G401.6 (cell line): ENCODE results near the gene B3GAT1.
"Not testable (repeated sequence)": the region's sequence is repeated elsewhere in the genome, so short reads cannot be mapped to it uniquely, and the experiment has no call there.

Source experiments
- FAIRE-seq: peaks from 2 replicates; lab custom pipeline; 2012; peaks lifted over from hg19 to GRCh38; lab: Jason Lieb, UNC

B3GAT1 gene

DNA sequence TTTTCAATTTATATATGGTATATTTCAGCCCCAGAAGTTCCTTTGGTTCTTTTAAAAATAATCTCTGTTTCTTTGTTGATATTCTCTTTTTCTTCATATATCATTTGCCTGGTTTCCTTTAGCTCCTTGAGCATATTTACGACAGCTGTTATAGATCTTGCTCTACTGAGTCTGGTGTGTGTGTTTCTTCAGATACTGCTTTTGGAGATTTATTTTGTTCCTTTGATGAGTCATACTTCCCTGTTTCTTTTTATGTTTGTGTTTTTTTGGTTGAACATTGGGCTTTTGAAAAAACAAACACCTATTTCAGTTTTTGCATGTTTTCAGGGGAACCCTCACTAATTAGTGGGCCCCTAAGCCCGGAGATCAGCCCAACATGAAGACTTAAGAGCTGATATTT lies 56.9 kb downstream of the B3GAT1 start:
- no peak for FAIRE-seq

- FAIRE-seq = no peak
These were observed 59.9 kb downstream of the B3GAT1 start for GRCh38 chr11:134352111-134352510.

GRCh38 chr11:134350381-134350780 lies 61.7 kb downstream of the B3GAT1 start:
- no peak for FAIRE-seq

GRCh38 chr11:134349802-134350355 lies 62.2 kb downstream of the B3GAT1 start:
- no peak for FAIRE-seq

- no peak for FAIRE-seq
These were observed 62.8 kb downstream of the B3GAT1 start for GRCh38 chr11:134349109-134349801.

DNA sequence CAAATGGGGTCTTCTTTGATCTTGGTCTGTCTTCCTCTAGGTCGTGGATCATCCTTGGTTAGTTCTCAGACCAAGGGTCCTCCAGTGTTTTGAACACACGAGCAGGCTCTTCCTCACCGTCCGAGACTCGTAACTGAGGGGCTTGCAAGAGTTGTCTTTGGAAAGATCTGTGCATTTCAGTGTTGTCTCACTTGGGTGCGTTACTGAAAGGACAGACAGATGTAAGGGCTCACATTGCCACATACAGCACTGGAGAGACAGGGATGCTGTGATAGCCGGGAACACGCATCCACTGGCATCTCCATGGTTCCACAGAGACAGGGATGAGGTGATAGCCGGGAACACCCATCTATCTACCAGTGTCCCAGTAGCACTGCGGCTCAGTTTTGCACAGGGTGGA lies 64.6 kb downstream of the B3GAT1 start:
- no peak for FAIRE-seq

GRCh38 chr11:134346976-134347350 lies 65.1 kb downstream of the B3GAT1 start:
- no peak for FAIRE-seq

GRCh38 chr11:134346101-134346975 lies 65.7 kb downstream of the B3GAT1 start:
- FAIRE-seq = no peak

DNA sequence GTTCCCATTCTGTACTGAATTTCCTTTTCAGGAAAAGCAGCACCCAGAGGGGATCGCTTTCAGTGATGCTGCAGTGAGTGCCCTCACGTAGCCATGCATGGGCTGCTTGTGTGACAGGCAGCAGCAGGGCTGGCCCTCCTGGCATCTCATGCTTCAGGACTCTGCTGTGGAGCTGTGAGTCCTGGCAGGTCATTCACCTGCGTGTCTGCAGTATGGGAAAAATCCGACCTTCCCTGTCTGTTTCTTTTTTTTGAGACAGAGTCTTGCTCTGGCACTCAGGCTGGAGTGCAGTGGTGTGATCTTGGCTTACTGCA lies 66.8 kb downstream of the B3GAT1 start:
- no peak for FAIRE-seq

GRCh38 chr11:134344497-134345236 lies 67.4 kb downstream of the B3GAT1 start:
- not testable (repeated sequence) for FAIRE-seq

DNA sequence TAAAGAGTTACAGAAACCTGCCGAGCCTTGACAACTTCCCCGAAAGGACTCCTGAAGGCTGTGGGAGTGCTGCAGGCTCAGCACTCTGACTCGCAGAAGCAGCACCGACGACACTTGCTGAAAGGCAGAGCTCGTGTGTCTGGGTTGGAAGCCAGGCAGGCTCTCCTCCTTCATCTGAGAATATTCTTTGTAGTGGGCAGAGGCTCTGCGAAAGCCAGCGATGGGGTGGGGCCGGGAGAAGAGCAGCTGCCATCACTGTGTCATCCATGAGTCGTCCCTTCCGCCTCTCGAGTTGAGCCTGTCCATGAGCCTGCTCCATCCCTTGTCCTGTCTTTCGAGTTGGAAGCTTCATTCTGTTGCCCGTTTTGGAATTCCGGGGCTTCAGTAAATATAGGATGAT lies 68.4 kb downstream of the B3GAT1 start:
- no peak for FAIRE-seq

DNA sequence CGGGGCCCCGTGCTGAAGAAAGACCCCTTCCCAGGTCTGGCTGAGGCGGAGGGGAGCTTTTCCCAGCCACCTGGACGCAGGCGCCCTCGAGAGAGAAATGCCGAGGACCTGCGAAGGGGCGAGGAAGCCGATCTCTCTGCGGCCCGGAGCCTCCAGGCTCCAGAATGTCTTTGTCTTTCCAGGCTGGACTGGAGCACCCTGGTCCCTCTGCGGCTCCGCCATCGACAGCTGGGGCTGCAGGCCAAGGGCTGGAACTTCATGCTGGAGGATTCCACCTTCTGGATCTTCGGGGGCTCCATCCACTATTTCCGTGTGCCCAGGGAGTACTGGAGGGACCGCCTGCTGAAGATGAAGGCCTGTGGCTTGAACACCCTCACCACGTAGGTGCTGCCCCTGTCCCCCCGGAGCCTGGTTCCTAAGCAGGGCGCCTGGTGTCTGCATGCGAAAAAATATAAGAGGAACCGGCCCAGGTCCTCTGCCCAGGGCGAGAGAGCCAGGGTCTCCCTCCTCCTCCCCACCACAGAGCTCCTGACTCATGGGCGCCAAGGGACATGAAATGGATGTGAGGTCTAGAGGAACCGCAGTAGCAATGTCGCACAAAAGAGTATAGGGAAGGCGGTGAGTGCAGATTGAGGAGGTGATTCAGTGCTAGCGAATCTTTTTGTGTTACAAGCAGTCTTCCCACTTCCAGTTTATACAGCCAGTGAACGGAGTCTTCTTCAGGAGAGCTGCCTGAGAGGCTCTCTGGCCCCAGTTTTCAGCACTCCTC lies 69.3 kb downstream of the B3GAT1 start:
- FAIRE-seq = no peak

GRCh38 chr11:134341805-134342571 lies 70.1 kb downstream of the B3GAT1 start:
- FAIRE-seq = no peak

DNA sequence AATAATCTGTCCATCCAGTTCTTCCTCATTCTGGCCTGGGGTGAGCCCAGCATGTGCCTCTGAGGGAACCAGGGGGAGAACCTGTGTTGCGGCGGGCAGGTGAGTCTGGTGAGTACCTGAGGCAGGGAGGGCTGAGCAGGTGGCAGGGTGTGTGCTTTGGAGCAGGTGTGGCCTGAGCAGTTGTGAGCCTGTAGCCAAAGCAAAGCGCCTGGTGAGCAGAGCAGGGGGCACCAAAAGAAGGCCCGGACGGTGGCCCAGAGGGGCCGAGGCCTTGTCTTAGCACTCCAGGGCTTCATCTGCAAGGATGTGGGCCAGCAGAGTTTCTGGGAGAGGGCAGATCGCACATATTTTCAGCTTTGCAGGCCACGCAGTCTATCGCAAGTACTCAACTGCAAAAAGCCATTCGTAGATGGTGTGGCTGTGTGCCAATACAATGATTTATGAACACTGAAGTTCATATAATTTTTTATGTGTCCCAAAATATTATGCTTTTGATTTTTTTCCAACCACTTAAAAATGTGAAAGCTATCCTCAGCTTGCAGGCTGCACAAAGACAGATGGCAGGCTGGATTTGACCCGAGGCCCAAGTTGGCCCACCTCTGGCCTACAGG lies 71.6 kb downstream of the B3GAT1 start:
- FAIRE-seq = no peak

DNA sequence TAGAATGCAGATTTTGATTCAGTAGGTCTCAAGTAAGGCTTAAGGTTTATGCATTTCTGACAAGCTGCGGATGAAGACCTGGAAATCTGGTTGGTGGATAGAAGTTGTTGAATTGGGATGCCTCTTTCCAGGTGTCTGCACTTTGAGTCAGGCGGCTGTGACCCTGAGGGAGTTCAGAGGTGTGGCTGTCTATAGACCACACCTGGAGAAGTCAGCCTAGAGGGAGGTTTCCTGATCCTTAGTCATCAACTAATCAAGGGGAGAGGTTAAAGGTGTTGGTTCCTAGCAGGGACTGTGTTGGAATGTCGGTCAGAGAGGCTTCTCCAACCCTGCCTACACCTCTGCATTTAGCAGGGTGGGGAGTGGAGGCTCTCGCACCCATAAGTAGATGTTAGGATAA lies 72.3 kb downstream of the B3GAT1 start:
- FAIRE-seq = no peak

DNA sequence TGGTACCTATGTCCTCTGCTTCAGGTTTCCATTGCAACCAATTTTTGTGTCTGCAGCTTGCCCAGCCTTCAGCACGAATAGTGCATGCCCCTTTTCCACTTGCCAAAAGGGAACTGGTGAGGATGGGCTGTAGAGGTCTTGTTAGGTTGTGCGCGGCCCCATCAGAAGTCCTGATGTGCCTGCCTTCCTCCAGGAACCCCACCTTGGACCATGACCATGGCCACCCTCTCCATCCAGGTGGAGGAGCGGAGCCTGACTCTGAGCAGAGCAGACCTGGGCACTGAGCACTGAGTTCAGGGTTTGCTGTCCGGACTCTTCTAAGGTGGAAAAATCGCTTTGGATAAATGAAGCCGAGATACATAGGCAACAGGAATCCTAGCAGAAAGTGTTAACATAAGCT lies 73.4 kb downstream of the B3GAT1 start:
- FAIRE-seq = no peak

- no peak for FAIRE-seq
These were observed 74.0 kb downstream of the B3GAT1 start for GRCh38 chr11:134338068-134338467.

DNA sequence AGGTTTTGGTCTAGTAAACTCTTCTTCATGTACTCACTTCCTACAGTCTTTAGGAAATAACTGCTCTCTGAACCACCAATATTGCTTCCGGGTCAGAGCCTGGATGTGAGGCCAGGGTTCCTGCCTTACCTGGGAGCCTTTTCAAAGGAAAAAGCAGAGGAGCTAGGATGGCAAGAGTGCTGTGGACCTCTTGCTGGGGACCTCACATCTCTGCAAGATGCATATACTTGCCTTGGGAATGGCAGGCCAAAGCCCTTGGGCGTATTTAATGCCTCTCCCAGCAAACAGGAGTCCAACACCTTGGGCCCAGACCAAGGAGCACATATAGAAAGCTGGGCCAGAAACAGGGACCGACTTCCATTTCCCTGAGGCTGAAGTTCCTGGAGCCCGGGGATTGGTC lies 75.0 kb downstream of the B3GAT1 start:
- no peak for FAIRE-seq

GRCh38 chr11:134334796-134335571 lies 77.1 kb downstream of the B3GAT1 start:
- FAIRE-seq = no peak

GRCh38 chr11:134333946-134334345 lies 78.1 kb downstream of the B3GAT1 start:
- no peak for FAIRE-seq
